ENCODE data around the gene PDK4. TPM values are rescaled to one million over a fixed set of nuclear protein-coding genes. Genes with fewer than 3 reads are reported as not detected.

Gene PDK4
- total RNA-seq, 4 donors from 2014 or later = 84.2 to 975 (median 104) TPM

- Histone ChIP-seq H3K4me1 (peaks cover 5% of the 10 kb centered on the region), H3K27me3 (no peaks in the 10 kb centered on the region), H3K9me3 (no peaks in the 10 kb centered on the region), H3K27ac (no peak overlapping the region), H3K4me3 (no peak overlapping the region), H3K36me3 (no peaks in the 10 kb centered on the region)
- no peak for TF ChIP-seq POLR2A (IDR thresholded peaks at IDR 0.05)
- TF ChIP-seq CTCF (IDR thresholded peaks at IDR 0.05) = no peak
- 52% methylated on average over 6 of the region's 6 CpGs for WGBS
- no peak for DNase-seq (ENCODE audit: low spot score in 2 of 2)
Observed at GRCh38 chr7:95630702-95631458, 34.6 kb upstream of the PDK4 start.

GRCh38 chr7:95628831-95629439, 32.6 kb upstream of the PDK4 start:
- DNase-seq (ENCODE audit: low spot score in 2 of 2) = no peak
- H3K9me3 ChIP-seq = no peaks in the 10 kb centered on the region
- TF ChIP-seq POLR2AphosphoS5 (IDR thresholded peaks at IDR 0.05) = peak in 2 of 3 donors; percentile 70 to 73
- no peak for TF ChIP-seq CTCF (IDR thresholded peaks at IDR 0.05)
- H3K4me3 ChIP-seq = no peak overlapping the region
- no peaks in the 10 kb centered on the region for H3K36me3 ChIP-seq
- H3K4me1 ChIP-seq = peaks cover 5% of the 10 kb centered on the region
- H3K27ac ChIP-seq = peak overlapping the region; percentile 74
- 61% methylated on average over 5 of the region's 5 CpGs for WGBS
- no peaks in the 10 kb centered on the region for H3K27me3 ChIP-seq

- TF ChIP-seq POLR2AphosphoS5 (IDR thresholded peaks at IDR 0.05) = no peak
- TF ChIP-seq POLR2A (IDR thresholded peaks at IDR 0.05) = no peak
- no peak for TF ChIP-seq EP300 (IDR thresholded peaks at IDR 0.05)
- no peak for TF ChIP-seq CTCF (IDR thresholded peaks at IDR 0.05)
Observed at GRCh38 chr7:95623788-95624187, 27.5 kb upstream of the PDK4 start.

GRCh38 chr7:95622859-95623258, 26.5 kb upstream of the PDK4 start:
- H3K27ac ChIP-seq = no peak overlapping the region
- H3K27me3 ChIP-seq = no peaks in the 10 kb centered on the region
- WGBS = 75% methylated on average over 3 of the region's 3 CpGs
- no peaks in the 10 kb centered on the region for H3K4me1 ChIP-seq
- H3K9me3 ChIP-seq = no peaks in the 10 kb centered on the region
- TF ChIP-seq POLR2AphosphoS5 (IDR thresholded peaks at IDR 0.05) = no peak
- TF ChIP-seq POLR2A (IDR thresholded peaks at IDR 0.05) = no peak
- no peak for TF ChIP-seq EP300 (IDR thresholded peaks at IDR 0.05)
- no peak for TF ChIP-seq CTCF (IDR thresholded peaks at IDR 0.05)
- no peak for DNase-seq (ENCODE audit: low spot score in 2 of 2)
- no peak overlapping the region for H3K4me3 ChIP-seq
- H3K36me3 ChIP-seq = no peaks in the 10 kb centered on the region

More at GRCh38 chr7:95623788-95624187, 27.5 kb upstream of the PDK4 start:
- H3K36me3 ChIP-seq = no peaks in the 10 kb centered on the region
- H3K4me3 ChIP-seq = no peak overlapping the region
- no peak for DNase-seq (ENCODE audit: low spot score in 2 of 2)
- peaks cover 3% of the 10 kb centered on the region for H3K4me1 ChIP-seq
- H3K27ac ChIP-seq = no peak overlapping the region
- no peaks in the 10 kb centered on the region for H3K9me3 ChIP-seq
- H3K27me3 ChIP-seq = no peaks in the 10 kb centered on the region
- 63% methylated on average over 1 of the region's 1 CpG for WGBS

GRCh38 chr7:95622001-95622549, 25.8 kb upstream of the PDK4 start:
- TF ChIP-seq EP300 (IDR thresholded peaks at IDR 0.05) = no peak
- no peak for TF ChIP-seq CTCF (IDR thresholded peaks at IDR 0.05)
- no peak for TF ChIP-seq POLR2A (IDR thresholded peaks at IDR 0.05)
- no peak for TF ChIP-seq POLR2AphosphoS5 (IDR thresholded peaks at IDR 0.05)
- Histone ChIP-seq H3K9me3 (no peaks in the 10 kb centered on the region), H3K4me3 (no peak overlapping the region), H3K4me1 (no peaks in the 10 kb centered on the region), H3K27ac (no peak overlapping the region), H3K36me3 (no peaks in the 10 kb centered on the region), H3K27me3 (no peaks in the 10 kb centered on the region)
- no peak for DNase-seq (ENCODE audit: low spot score in 2 of 2)
